WTC11 (cell line): ENCODE measurements around the gene MPHOSPH6. TPM values are rescaled to one million over a fixed set of nuclear protein-coding genes. Genes with fewer than 3 reads are reported as not detected.

Experiments used
- ATAC-seq: fragments of 200-7000 bp; cut with Tn5 transposase; 2 replicates; pipeline ENCODE4 v1.10.0; 2021; ENCODE audit warnings: mild to moderate bottlenecking, moderate library complexity
- Bru-seq: library from RNA; stranded (reverse); fragments of 400-500 nt; gene quantifications from one replicate; lab custom pipeline; 2021; lab: Mats Ljungman, UMichigan
- CTCF ChIA-PET: fragments of 300-600 bp; sonication (Branson Sonifier 250); formaldehyde crosslinking; loops from one replicate; lab custom pipeline; 2021; ENCODE audit warnings: antibody characterized with exemption; lab: Charles Lee
- POLR2A ChIA-PET: fragments of 350-600 bp; sonication (Branson Sonifier 250); formaldehyde crosslinking; loops from one replicate; lab custom pipeline; 2021; ENCODE audit warnings: antibody characterized with exemption; lab: Charles Lee
- DNase-seq: peaks from one replicate; pipeline ENCODE4 v3.0.0; 2021; ENCODE audit warnings: low spot score
- H3K27ac Mint-ChIP-seq: 2 replicates; pipeline ENCODE4 v1.8.0; 2021; ENCODE audit warnings: mixed read lengths
- H3K27me3 Mint-ChIP-seq: 2 replicates; pipeline ENCODE4 v1.8.0; 2021; ENCODE audit warnings: low read depth, mild to moderate bottlenecking, moderate library complexity, mixed read lengths
- H3K36me3 Mint-ChIP-seq: 2 replicates; pipeline ENCODE4 v1.8.0; 2021; ENCODE audit warnings: mixed read lengths
- H3K4me1 Mint-ChIP-seq: 2 replicates; pipeline ENCODE4 v1.8.0; 2022; ENCODE audit warnings: mixed read lengths
- H3K4me3 Mint-ChIP-seq: 2 replicates; pipeline ENCODE4 v1.8.0; 2021; ENCODE audit warnings: mild to moderate bottlenecking, moderate library complexity, mixed read lengths
- H3K9me3 Mint-ChIP-seq: 2 replicates; pipeline ENCODE4 v1.8.0; 2021; ENCODE audit warnings: mixed read lengths
- AR ChIP-seq: fragments of 250-450 bp; sonication (Bioruptor Pico); IDR thresholded peaks from 2 replicates; pipeline ENCODE4 v1.9.0; 2021; ENCODE audit warnings: mild to moderate bottlenecking
- ATF6 ChIP-seq: sonication (generic); formaldehyde crosslinking; IDR thresholded peaks from 2 replicates; pipeline ENCODE4 v1.8.1; 2023; ENCODE audit warnings: mild to moderate bottlenecking, missing genetic modification reagents
- HMGA2 ChIP-seq: fragments of 250-450 bp; sonication (Bioruptor Pico); IDR thresholded peaks from 2 replicates; pipeline ENCODE4 v1.4.0; 2021; ENCODE audit warnings: mild to moderate bottlenecking, moderate library complexity
- MAX ChIP-seq: sonication (generic); formaldehyde crosslinking; IDR thresholded peaks from 2 replicates; pipeline ENCODE4 v1.8.0; 2022; ENCODE audit warnings: mild to moderate bottlenecking, missing genetic modification reagents
- SMAD3 ChIP-seq: sonication (generic); formaldehyde crosslinking; IDR thresholded peaks from 2 replicates; pipeline ENCODE4 v1.8.0; 2022; ENCODE audit warnings: missing genetic modification reagents, mild to moderate bottlenecking, borderline replicate concordance
- ZNF281 ChIP-seq: sonication (generic); formaldehyde crosslinking; IDR thresholded peaks from 2 replicates; pipeline ENCODE4 v1.8.0; 2023; ENCODE audit warnings: mild to moderate bottlenecking, missing genetic modification reagents
- ZNF317 ChIP-seq: sonication (generic); formaldehyde crosslinking; IDR thresholded peaks from 2 replicates; pipeline ENCODE4 v1.8.1; 2023; ENCODE audit warnings: low read depth, mild to moderate bottlenecking, moderate library complexity, missing genetic modification reagents, borderline replicate concordance
- long read RNA-seq, 3 experiments: library from RNA in 1 of 3; library from capped mRNA in 1 of 3; library from polyadenylated mRNA in 1 of 3; unstranded in 2 of 3; stranded (forward) in 1 of 3; transcript quantifications; one replicate each; pipeline ENCODE4 v2.0.0, GENCODE V29; 2021
- total RNA-seq: library from RNA; stranded (reverse); gene quantifications from 3 replicates; pipeline ENCODE4 v1.2.3, GENCODE V29; 2021
- TF ChIP-seq, protein P1 (sequence below): sonication (generic); formaldehyde crosslinking; IDR thresholded peaks from 2 replicates; pipeline ENCODE4 v1.8.0; 2023; ENCODE audit warnings: missing genetic modification reagents, mild to moderate bottlenecking, borderline replicate concordance
- TF ChIP-seq, protein P2 (sequence below): fragments of 200-600 bp; IDR thresholded peaks from 2 replicates; pipeline ENCODE4 v1.8.0; 2022; ENCODE audit warnings: antibody characterized with exemption
- TF ChIP-seq, protein P3 (sequence below): sonication (generic); formaldehyde crosslinking; IDR thresholded peaks from 2 replicates; pipeline ENCODE4 v1.8.1; 2023; ENCODE audit warnings: mild to moderate bottlenecking, missing genetic modification reagents, borderline replicate concordance
- TF ChIP-seq, protein P4 (sequence below): sonication (generic); formaldehyde crosslinking; IDR thresholded peaks from 2 replicates; pipeline ENCODE4 v1.8.1; 2023; ENCODE audit warnings: mild to moderate bottlenecking, missing genetic modification reagents

MPHOSPH6 gene
- 29.2 to 31.3 TPM (median 30.8 TPM) in 3 replicates for total RNA-seq
- percentile 93 among the genes with signal in this experiment for Bru-seq, nascent RNA
- long read RNA-seq, experiment 1, transcript MPHOSPH6-201 (5 exons, 1,103 nt): major isoform, 120 of 158 reads
- long read RNA-seq, experiment 1, partial matches to known transcripts: 5 of 158 reads
- long read RNA-seq, experiment 1, other reads (novel, unspliced or antisense): 31 of 158 reads
- long read RNA-seq, experiment 2, transcript MPHOSPH6-201 (5 exons, 1,103 nt): major isoform, 42 of 61 reads
- long read RNA-seq, experiment 2, partial matches to known transcripts: 12 of 61 reads
- long read RNA-seq, experiment 2, other reads (novel, unspliced or antisense): 7 of 61 reads
- long read RNA-seq, experiment 3, transcript MPHOSPH6-201 (5 exons, 1,103 nt): major isoform, 403 of 463 reads
- long read RNA-seq, experiment 3, partial matches to known transcripts: 18 of 463 reads
- long read RNA-seq, experiment 3, other reads (novel, unspliced or antisense): 42 of 463 reads

DNA sequence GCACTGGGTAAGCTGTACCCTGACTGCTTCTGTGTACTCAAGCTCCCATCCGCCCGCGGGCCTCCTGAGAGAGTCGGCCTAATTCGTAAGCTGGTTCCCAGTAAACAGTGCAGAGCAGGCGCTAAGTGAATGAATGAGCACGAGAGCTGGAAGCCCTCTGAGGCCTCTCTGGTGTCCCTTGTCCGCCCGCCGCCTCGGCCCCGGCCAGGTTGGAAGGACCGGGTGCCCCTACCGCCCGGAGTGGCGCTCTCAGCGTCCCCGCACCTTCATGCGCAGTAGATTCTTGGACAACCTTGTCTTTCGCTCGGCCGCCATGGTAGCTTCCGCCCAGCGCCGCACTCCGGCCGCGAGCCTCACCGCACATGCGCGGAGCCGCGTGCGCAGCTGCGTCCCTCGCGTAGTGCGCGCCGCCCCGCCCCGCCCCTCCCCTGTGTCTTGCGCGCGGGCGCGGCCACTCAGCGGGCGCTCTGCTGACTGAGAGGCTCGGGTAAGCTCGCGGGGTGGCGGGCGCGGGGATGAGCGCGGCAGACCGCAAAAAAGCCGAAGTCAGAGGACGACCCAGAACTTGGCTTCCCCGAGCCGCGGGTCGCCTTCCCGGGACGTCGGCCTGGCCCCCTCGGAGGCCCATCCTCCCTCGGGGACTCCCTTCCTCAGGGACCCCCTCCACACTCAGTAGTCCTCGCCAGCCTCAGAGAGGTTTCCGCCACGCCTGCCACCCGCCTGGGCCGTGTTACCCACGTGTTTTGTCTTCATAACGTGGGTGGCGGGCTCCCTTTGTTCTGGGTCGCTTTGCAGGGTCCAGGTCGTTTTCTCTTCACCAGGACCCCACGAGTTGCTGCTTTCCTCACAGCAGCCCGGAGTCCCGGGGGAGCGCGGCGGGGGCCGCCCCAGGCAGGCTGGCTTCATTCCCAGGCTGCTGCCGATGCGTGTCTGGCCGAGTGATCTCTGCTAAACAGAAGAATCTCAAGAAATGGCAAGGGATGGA is at the start of gene MPHOSPH6:
MPHOSPH6 (minus strand) TSS at position 364 of the 985 bp plus-strand sequence; CDS start at position 315, 49 bp downstream.
- Mint-ChIP-seq H3K27me3 (peaks cover 25% of the 10 kb centered on the region), H3K36me3 (peaks cover 41% of the 10 kb centered on the region), H3K9me3 (peaks cover 26% of the 10 kb centered on the region), H3K27ac (peak within 1 kb of the TSS; percentile 89), H3K4me3 (peak within 1 kb of the TSS; percentile 86), H3K4me1 (peaks cover 10% of the 10 kb centered on the region)
- ATAC-seq (peak; percentile 93), DNase-seq (peak; percentile 85)
- CTCF ChIA-PET: interaction anchor here (0.9 to 1.4 kb wide), 10 partner anchors 60 to 440 kb away, joined by 3 to 17 read pairs (median 5); no protein-coding TSS in a partner anchor
- POLR2A ChIA-PET: interaction anchor here (0.6 to 1.3 kb wide), 5 partner anchors 10 to 856 kb away, joined by 3 to 4 read pairs (median 4); partner anchors contain the start of gene GAN
- TF ChIP-seq AR (CRISPR knock-in tag) (no peak), HMGA2 (CRISPR knock-in tag) (no peak), SMAD3 (CRISPR knock-in tag) (no peak), ZNF317 (CRISPR knock-in tag) (no peak; the same call in 1 of the 2 replicates), MAX (CRISPR knock-in tag) (peak; percentile 86), ATF6 (0 out of 2 replicates have a peak, but pooled peaks have one; percentile 37), ZNF281 (peak; percentile 77; the same call in 1 of the 2 replicates)
- TF ChIP-seq, protein P1, sequence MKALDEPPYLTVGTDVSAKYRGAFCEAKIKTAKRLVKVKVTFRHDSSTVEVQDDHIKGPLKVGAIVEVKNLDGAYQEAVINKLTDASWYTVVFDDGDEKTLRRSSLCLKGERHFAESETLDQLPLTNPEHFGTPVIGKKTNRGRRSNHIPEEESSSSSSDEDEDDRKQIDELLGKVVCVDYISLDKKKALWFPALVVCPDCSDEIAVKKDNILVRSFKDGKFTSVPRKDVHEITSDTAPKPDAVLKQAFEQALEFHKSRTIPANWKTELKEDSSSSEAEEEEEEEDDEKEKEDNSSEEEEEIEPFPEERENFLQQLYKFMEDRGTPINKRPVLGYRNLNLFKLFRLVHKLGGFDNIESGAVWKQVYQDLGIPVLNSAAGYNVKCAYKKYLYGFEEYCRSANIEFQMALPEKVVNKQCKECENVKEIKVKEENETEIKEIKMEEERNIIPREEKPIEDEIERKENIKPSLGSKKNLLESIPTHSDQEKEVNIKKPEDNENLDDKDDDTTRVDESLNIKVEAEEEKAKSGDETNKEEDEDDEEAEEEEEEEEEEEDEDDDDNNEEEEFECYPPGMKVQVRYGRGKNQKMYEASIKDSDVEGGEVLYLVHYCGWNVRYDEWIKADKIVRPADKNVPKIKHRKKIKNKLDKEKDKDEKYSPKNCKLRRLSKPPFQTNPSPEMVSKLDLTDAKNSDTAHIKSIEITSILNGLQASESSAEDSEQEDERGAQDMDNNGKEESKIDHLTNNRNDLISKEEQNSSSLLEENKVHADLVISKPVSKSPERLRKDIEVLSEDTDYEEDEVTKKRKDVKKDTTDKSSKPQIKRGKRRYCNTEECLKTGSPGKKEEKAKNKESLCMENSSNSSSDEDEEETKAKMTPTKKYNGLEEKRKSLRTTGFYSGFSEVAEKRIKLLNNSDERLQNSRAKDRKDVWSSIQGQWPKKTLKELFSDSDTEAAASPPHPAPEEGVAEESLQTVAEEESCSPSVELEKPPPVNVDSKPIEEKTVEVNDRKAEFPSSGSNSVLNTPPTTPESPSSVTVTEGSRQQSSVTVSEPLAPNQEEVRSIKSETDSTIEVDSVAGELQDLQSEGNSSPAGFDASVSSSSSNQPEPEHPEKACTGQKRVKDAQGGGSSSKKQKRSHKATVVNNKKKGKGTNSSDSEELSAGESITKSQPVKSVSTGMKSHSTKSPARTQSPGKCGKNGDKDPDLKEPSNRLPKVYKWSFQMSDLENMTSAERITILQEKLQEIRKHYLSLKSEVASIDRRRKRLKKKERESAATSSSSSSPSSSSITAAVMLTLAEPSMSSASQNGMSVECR (CRISPR knock-in tag): peak; percentile 87
- TF ChIP-seq, protein P2, sequence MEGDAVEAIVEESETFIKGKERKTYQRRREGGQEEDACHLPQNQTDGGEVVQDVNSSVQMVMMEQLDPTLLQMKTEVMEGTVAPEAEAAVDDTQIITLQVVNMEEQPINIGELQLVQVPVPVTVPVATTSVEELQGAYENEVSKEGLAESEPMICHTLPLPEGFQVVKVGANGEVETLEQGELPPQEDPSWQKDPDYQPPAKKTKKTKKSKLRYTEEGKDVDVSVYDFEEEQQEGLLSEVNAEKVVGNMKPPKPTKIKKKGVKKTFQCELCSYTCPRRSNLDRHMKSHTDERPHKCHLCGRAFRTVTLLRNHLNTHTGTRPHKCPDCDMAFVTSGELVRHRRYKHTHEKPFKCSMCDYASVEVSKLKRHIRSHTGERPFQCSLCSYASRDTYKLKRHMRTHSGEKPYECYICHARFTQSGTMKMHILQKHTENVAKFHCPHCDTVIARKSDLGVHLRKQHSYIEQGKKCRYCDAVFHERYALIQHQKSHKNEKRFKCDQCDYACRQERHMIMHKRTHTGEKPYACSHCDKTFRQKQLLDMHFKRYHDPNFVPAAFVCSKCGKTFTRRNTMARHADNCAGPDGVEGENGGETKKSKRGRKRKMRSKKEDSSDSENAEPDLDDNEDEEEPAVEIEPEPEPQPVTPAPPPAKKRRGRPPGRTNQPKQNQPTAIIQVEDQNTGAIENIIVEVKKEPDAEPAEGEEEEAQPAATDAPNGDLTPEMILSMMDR: no peak
- TF ChIP-seq, protein P3, sequence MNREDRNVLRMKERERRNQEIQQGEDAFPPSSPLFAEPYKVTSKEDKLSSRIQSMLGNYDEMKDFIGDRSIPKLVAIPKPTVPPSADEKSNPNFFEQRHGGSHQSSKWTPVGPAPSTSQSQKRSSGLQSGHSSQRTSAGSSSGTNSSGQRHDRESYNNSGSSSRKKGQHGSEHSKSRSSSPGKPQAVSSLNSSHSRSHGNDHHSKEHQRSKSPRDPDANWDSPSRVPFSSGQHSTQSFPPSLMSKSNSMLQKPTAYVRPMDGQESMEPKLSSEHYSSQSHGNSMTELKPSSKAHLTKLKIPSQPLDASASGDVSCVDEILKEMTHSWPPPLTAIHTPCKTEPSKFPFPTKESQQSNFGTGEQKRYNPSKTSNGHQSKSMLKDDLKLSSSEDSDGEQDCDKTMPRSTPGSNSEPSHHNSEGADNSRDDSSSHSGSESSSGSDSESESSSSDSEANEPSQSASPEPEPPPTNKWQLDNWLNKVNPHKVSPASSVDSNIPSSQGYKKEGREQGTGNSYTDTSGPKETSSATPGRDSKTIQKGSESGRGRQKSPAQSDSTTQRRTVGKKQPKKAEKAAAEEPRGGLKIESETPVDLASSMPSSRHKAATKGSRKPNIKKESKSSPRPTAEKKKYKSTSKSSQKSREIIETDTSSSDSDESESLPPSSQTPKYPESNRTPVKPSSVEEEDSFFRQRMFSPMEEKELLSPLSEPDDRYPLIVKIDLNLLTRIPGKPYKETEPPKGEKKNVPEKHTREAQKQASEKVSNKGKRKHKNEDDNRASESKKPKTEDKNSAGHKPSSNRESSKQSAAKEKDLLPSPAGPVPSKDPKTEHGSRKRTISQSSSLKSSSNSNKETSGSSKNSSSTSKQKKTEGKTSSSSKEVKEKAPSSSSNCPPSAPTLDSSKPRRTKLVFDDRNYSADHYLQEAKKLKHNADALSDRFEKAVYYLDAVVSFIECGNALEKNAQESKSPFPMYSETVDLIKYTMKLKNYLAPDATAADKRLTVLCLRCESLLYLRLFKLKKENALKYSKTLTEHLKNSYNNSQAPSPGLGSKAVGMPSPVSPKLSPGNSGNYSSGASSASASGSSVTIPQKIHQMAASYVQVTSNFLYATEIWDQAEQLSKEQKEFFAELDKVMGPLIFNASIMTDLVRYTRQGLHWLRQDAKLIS: 0 out of 2 replicates have a peak, but pooled peaks have one; percentile 75
- TF ChIP-seq, protein P4, sequence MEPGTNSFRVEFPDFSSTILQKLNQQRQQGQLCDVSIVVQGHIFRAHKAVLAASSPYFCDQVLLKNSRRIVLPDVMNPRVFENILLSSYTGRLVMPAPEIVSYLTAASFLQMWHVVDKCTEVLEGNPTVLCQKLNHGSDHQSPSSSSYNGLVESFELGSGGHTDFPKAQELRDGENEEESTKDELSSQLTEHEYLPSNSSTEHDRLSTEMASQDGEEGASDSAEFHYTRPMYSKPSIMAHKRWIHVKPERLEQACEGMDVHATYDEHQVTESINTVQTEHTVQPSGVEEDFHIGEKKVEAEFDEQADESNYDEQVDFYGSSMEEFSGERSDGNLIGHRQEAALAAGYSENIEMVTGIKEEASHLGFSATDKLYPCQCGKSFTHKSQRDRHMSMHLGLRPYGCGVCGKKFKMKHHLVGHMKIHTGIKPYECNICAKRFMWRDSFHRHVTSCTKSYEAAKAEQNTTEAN (CRISPR knock-in tag): no peak; the same call in 1 of the 2 replicates
